HG03558 (cell line): Measurements from ENCODE around the gene CAB39.
"Not testable (repeated sequence)": the region's sequence is repeated elsewhere in the genome, so short reads cannot be mapped to it uniquely, and the experiment has no call there.

Experiments used
- ATAC-seq: cut with Tn5 transposase; IDR thresholded peaks from one replicate; pipeline ENCODE4 v1.9.1; 2021; ENCODE audit warnings: moderate number of reproducible peaks; ENCODE audit not compliant: unreplicated experiment; ENCODE audit errors: extremely low read depth

The CAB39 gene

GRCh38 chr2:230711224-230711623 lies 1.4 kb upstream of the CAB39 start:
- no peak for ATAC-seq

GRCh38 chr2:230713331-230714135 lies 891 bp downstream of the CAB39 start:
- ATAC-seq = peak; percentile 5

GRCh38 chr2:230714136-230714480 lies 1.5 kb downstream of the CAB39 start:
- no peak for ATAC-seq

- no peak for ATAC-seq
These were observed 2.6 kb downstream of the CAB39 start for GRCh38 chr2:230715201-230715600.

GRCh38 chr2:230716588-230716987 lies 3.9 kb downstream of the CAB39 start:
- no peak for ATAC-seq

- ATAC-seq = no peak
These were observed 5.0 kb downstream of the CAB39 start for GRCh38 chr2:230717600-230717999.

- ATAC-seq = no peak
These were observed 6.7 kb downstream of the CAB39 start for GRCh38 chr2:230719340-230719739.

GRCh38 chr2:230721712-230722111 lies 9.1 kb downstream of the CAB39 start:
- no peak for ATAC-seq

GRCh38 chr2:230722207-230722885 lies 9.7 kb downstream of the CAB39 start:
- ATAC-seq = no peak

- ATAC-seq = no peak
These were observed 10.7 kb downstream of the CAB39 start for GRCh38 chr2:230723363-230723762.

GRCh38 chr2:230724957-230725356 lies 12.3 kb downstream of the CAB39 start:
- ATAC-seq = not testable (repeated sequence)

- ATAC-seq = no peak
These were observed 18.9 kb downstream of the CAB39 start for GRCh38 chr2:230731512-230731911.

- no peak for ATAC-seq
These were observed 20.3 kb downstream of the CAB39 start for GRCh38 chr2:230732914-230733401.

GRCh38 chr2:230734247-230735175 lies 21.9 kb downstream of the CAB39 start:
- no peak for ATAC-seq

- ATAC-seq = no peak
These were observed 23.2 kb downstream of the CAB39 start for GRCh38 chr2:230735884-230736283.

GRCh38 chr2:230737300-230737699 lies 24.7 kb downstream of the CAB39 start:
- ATAC-seq = no peak

- ATAC-seq = no peak
These were observed 25.2 kb downstream of the CAB39 start for GRCh38 chr2:230737791-230738226.

- no peak for ATAC-seq
These were observed 25.8 kb downstream of the CAB39 start for GRCh38 chr2:230738391-230738811.

GRCh38 chr2:230738924-230739323 lies 26.3 kb downstream of the CAB39 start:
- no peak for ATAC-seq

GRCh38 chr2:230739961-230740360 lies 27.3 kb downstream of the CAB39 start:
- no peak for ATAC-seq
